Measurements from ENCODE around the gene RPS2.

- no peak for TF ChIP-seq CTCF (IDR thresholded peaks at IDR 0.05)
- TF ChIP-seq EZH2 (IDR thresholded peaks at IDR 0.05; ENCODE audit: borderline replicate concordance, insufficient read depth, low read depth, low read length, poor library complexity, severe bottlenecking) = no peak
These were observed 9.0 kb upstream of the RPS2 start for GRCh38 chr16:1973461-1974156.
